Measurements from ENCODE around the gene LRP10.

- TF ChIP-seq, protein P1, sequence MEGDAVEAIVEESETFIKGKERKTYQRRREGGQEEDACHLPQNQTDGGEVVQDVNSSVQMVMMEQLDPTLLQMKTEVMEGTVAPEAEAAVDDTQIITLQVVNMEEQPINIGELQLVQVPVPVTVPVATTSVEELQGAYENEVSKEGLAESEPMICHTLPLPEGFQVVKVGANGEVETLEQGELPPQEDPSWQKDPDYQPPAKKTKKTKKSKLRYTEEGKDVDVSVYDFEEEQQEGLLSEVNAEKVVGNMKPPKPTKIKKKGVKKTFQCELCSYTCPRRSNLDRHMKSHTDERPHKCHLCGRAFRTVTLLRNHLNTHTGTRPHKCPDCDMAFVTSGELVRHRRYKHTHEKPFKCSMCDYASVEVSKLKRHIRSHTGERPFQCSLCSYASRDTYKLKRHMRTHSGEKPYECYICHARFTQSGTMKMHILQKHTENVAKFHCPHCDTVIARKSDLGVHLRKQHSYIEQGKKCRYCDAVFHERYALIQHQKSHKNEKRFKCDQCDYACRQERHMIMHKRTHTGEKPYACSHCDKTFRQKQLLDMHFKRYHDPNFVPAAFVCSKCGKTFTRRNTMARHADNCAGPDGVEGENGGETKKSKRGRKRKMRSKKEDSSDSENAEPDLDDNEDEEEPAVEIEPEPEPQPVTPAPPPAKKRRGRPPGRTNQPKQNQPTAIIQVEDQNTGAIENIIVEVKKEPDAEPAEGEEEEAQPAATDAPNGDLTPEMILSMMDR (IDR thresholded peaks at IDR 0.05): no peak
- TF ChIP-seq EP300 (IDR thresholded peaks at IDR 0.05): no peak
- TF ChIP-seq POLR2AphosphoS5 (IDR thresholded peaks at IDR 0.05): no peak
- TF ChIP-seq POLR2A (IDR thresholded peaks at IDR 0.05): no peak
Observed at GRCh38 chr14:22845103-22845394, 26.5 kb upstream of the LRP10 start.

Measured in upper lobe of left lung (tissue), 4 donors.